Omental fat pad (tissue), 4 donors: ENCODE data around the gene KNDC1. TPM values are rescaled to one million over a fixed set of nuclear protein-coding genes. Genes with fewer than 3 reads are reported as not detected.

ENCODE experiments used
- ATAC-seq: fragments of 150-250 bp; one replicate; pipeline ENCODE4 v1.9.1; 2016; ENCODE audit warnings: mild to moderate bottlenecking, moderate library complexity; ENCODE audit not compliant: low FRiP score
- DNase-seq: peaks from one replicate; pipeline ENCODE4 v3.0.0-alpha.2; 2019; ENCODE audit warnings: low spot score
- CTCF ChIP-seq, 3 donors: fragments of 450-650 bp; IDR thresholded peaks; one replicate each; pipeline ENCODE4 v1.5.1; 2016 to 2017; ENCODE audit warnings: antibody characterized with exemption in 3 of 3, mild to moderate bottlenecking in 3 of 3, moderate library complexity in 2 of 3
- total RNA-seq, 4 donors: library from RNA; depleted of rRNA; stranded (reverse); fragments of >200 nt; gene quantifications; one replicate each; pipeline ENCODE4 v1.1.0, GENCODE V29; 2016

Gene KNDC1
- total RNA-seq, 4 donors from 2014 or later = 0.16 to 7.7 (median 1.7) TPM

GRCh38 chr10:133160826-133161471, 930 bp downstream of the KNDC1 start:
- no peak for TF ChIP-seq CTCF (IDR thresholded peaks at IDR 0.05)
- ATAC-seq = no peak
- peak; percentile 8 for DNase-seq

GRCh38 chr10:133161486-133162109, 1.6 kb downstream of the KNDC1 start:
- peak; percentile 19 for DNase-seq
- ATAC-seq = no peak
- no peak for TF ChIP-seq CTCF (IDR thresholded peaks at IDR 0.05)

DNA sequence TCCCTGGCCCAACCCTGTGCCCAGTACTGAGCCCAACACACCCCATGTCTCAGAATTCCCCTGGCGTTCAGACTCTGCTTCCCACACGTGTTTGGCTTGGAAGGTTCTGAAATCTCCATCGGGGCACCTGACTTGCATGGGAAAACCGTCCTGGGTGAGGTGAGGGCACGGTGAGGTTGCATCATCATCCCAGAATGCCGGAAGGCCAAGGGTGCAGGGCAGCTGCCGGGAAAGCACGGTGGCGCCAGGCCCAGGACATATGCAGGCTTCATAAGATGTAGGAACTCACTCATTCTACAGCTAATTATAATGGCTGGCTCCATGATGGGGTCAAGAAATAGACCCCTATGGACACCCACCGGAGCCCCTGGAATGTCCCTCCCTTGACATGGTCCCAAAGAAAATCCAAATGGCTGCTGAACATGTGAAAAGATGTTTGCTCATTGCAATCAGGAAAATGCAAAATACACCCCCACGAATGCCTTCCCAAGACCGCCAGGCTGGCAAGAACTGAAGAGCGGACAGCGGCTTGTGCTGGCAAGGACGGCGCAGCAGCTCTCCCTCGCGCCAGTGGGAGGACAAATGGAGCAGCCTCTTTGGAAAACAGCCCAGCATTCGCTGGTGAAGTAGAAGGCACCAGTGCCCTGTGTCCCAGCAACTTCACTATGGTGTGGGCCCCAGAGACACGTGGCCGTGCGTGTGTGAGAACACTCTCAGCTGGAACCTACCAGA, 2.3 kb downstream of the KNDC1 start:
- ATAC-seq (no peak), DNase-seq (peak; percentile 17)
- TF ChIP-seq CTCF (IDR thresholded peaks at IDR 0.05) = no peak

DNA sequence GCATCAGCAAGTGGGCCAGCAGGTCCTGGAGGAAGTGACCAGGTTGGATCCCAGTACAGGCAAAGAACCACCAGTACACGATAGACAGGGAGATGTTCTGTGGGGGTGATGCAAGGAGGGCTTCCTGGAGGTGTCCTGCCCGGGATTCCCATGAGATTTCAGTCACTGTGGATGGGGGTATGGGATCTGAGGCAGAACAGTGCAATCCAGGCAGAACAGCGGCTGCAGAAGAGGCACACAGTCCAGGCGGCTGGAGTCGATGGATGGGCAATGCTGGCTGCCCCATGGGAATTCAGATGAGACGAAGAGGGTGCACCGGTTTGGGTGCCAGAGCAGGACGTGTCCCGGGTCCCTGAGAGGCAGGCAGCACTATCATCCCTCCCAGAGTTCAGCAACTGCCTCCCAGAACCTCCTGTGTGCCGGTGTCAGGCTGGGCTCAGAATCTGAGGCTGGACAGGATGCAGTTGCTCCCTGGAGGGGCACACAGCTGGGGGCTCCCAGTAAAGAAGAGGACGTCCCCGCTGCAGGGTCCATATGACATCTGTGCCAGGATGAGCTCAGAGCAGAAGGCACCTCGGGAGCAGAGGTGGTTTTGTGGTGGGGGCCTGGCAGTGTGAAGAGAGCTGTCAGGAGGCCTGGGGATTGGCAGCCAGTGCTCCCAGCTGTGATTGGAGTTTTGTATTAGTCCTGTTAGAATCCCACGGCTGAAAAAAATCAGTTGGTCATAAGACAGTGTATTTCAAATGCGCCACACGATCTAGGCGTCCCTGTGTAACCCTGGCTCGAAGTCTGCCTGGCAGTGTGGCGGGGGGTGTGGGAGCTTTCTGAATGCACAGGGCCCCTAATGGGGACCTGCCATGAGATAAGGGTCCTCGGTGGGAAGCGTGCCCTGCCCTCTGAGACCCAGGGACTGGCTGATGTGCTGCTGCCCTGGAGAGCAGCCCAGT, 3.2 kb downstream of the KNDC1 start:
- ATAC-seq (no peak), DNase-seq (no peak)
- no peak for TF ChIP-seq CTCF (IDR thresholded peaks at IDR 0.05)

- no peak for TF ChIP-seq CTCF (IDR thresholded peaks at IDR 0.05)
- no peak for DNase-seq
- ATAC-seq = no peak
These were observed 4.1 kb downstream of the KNDC1 start for GRCh38 chr10:133163889-133164815.
